H1 (cell line): Measurements from ENCODE around the gene THAP10. TPM values are rescaled to one million over a fixed set of nuclear protein-coding genes. Genes with fewer than 3 reads are reported as not detected.

Experiments
- BACH1 ChIP-seq: IDR thresholded peaks from 2 replicates; pipeline ENCODE4 v1.6.1; 2012; ENCODE audit warnings: low read length, improper control_type of control experiment
- ZNF274 ChIP-seq: IDR thresholded peaks from 2 replicates; pipeline ENCODE4 v1.7.0; 2012; ENCODE audit warnings: low read length, borderline replicate concordance; ENCODE audit errors: extremely low read depth
- polyA plus RNA-seq, 7 experiments: library from polyadenylated mRNA; depleted of rRNA in 3 of 7; stranded (reverse) in 5 of 7; unstranded in 2 of 7; fragments of >200 nt in 5 of 7; fragments of 200-250 nt in 2 of 7; gene quantifications; 1 replicate in 5 of 7; 2 replicates in 1 of 7; 4 replicates in 1 of 7; pipeline versions ENCODE4 v1.2.1 to v1.2.3, GENCODE V29; 2011 to 2013; ENCODE audit warnings: missing spikeins in 2 of 7, mixed read lengths in 2 of 7
- total RNA-seq: library from RNA; stranded (reverse); fragmentation: NEBNext Ultra II Directional; extraction: Animal tissue kit (Norgen Biotek cat#: 25700); gene quantifications from 2 replicates; pipeline ENCODE4 v1.2.1, GENCODE V29; 2021

THAP10 gene
- total and polyA plus RNA-seq, 2 of the 8 experiments (the other 6 are each of a cell fraction or from before 2014, with no cell fraction given) = 2.8 to 4.5 TPM

DNA sequence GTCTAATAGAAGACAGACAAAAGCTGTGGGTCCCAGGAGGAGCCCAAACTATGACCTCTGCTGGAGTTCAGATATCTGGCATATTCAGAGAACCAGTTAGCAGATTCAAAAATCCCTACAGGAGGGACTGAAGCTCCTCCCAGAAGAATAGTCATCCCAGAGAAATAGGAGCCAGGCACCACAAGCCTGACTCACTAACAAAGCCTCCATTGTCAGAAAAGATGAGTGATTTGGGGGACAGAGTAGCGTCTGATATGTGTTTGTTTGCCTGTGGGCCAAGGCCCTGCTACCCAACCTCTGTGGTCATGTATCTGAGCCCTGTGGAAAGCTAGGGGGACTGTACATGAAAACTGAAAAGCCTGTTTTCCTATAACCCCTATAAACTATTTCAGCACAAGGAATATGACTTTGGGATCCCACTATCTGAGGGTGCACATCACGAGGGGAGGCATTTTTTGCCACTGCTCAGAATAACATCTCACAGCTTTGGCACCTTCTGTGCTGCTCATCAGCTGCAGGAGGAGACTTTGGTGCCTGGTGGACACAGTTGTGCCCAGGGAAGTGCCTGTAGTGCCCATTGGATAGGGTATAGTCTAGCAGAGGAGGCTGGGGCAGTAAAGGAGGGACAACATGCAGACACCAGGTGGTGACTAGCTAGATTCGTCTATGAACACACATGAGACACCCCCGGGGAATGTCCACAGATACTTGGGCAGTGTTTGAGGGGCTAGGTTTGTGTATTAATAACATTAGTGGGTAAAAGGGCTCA lies 28.6 kb downstream of the THAP10 start (continued):
- no peak for TF ChIP-seq ZNF274
- no peak for TF ChIP-seq BACH1
